Measurements from ENCODE around the gene SELP. TPM values are rescaled to one million over a fixed set of nuclear protein-coding genes. Genes with fewer than 3 reads are reported as not detected.

Gene SELP
- total and polyA plus RNA-seq, 8 donors, result 0.58 to 17.9 (median 2.5) TPM

DNA sequence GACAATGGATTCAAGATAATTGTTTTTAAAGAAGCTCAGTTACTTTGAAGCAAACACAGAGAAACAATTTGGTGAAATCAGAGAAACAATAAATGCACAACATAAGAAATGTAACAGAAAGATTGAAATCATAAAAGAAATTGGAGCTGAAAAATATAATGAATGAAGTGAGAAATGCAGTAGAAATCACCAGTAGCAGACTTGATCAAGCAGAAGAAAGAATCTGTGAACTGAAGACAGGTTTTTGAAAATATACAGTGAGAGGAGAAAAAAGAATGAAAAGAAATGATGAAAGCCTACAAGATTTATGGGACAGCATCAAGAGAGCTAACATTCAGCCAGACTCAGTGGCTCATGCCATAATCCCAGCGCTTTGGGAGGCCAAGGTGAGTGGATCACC is 4.2 kb upstream of the SELP start:
- H3K27ac ChIP-seq, result no peak overlapping the region
- WGBS, 5 donors, result 81 to 100% (median 91%) methylated on average over 1 of the region's 1 CpG
- intact Hi-C loops (cut with DNase I; ENCODE audit: low total_unique reads), result no loop called here
- H3K9me3 ChIP-seq, result peaks cover 11 to 47% (median 42%) of the 10 kb centered on the region in 4 donors
- TF ChIP-seq CTCF (IDR thresholded peaks at IDR 0.05) (no peak), POLR2A (IDR thresholded peaks at IDR 0.05) (no peak), EP300 (IDR thresholded peaks at IDR 0.05) (no peak), POLR2AphosphoS5 (IDR thresholded peaks at IDR 0.05) (no peak)
- H3K4me3 ChIP-seq, result no peak overlapping the region
- no peaks in the 10 kb centered on the region for H3K4me1 ChIP-seq
- H3K36me3 ChIP-seq, result no peaks in the 10 kb centered on the region
- no peak for DNase-seq
- no peaks in the 10 kb centered on the region for H3K27me3 ChIP-seq

GRCh38 chr1:169631249-169631648 is 1.3 kb upstream of the SELP start:
- TF ChIP-seq CTCF (IDR thresholded peaks at IDR 0.05) (no peak), EP300 (IDR thresholded peaks at IDR 0.05) (no peak), POLR2AphosphoS5 (IDR thresholded peaks at IDR 0.05) (no peak), POLR2A (IDR thresholded peaks at IDR 0.05) (no peak)
- no peaks in the 10 kb centered on the region for H3K4me1 ChIP-seq
- no peak overlapping the region for H3K27ac ChIP-seq
- no peaks in the 10 kb centered on the region for H3K27me3 ChIP-seq
- H3K4me3 ChIP-seq, result no peak overlapping the region
- no peaks in the 10 kb centered on the region for H3K36me3 ChIP-seq
- 78 to 86% (median 81%) methylated on average over 3 of the region's 3 CpGs for WGBS, 5 donors
- H3K9me3 ChIP-seq, result peaks cover 11 to 35% (median 33%) of the 10 kb centered on the region in 4 donors
- DNase-seq, result no peak
- intact Hi-C loops (cut with DNase I; ENCODE audit: low total_unique reads), result no loop called here

- Histone ChIP-seq H3K27ac (no peak overlapping the region), H3K27me3 (no peaks in the 10 kb centered on the region), H3K36me3 (no peaks in the 10 kb centered on the region), H3K4me1 (no peaks in the 10 kb centered on the region), H3K4me3 (no peak overlapping the region), H3K9me3 (no peaks in the 10 kb centered on the region)
- intact Hi-C loops (cut with DNase I; ENCODE audit: low total_unique reads), result no loop called here
- 48 to 72% (median 64%) methylated on average over 2 of the region's 2 CpGs for WGBS, 5 donors
- TF ChIP-seq EP300 (IDR thresholded peaks at IDR 0.05) (no peak), POLR2A (IDR thresholded peaks at IDR 0.05) (no peak), CTCF (IDR thresholded peaks at IDR 0.05) (no peak), POLR2AphosphoS5 (IDR thresholded peaks at IDR 0.05) (no peak)
- no peak for DNase-seq
Observed at GRCh38 chr1:169624912-169625311, 5.0 kb downstream of the SELP start.

DNA sequence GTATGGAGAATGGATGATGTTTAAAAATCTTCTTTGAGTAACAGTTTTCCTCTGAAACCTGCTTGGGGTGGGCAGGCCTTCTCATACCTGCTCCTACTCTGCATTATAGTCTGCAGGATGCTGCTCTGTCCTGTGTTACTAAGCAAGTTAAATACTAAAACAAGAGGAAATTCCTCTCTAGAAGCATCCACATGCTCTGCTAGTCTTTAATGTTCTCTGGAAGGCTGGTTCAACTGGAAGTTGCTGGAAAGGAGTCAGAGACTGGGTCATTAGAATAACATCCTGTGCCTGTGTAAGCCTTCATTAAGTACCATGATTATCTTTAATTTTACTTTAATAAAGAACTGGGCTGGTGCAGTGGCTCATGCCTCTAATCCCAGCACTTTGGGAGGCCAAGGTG is 5.8 kb downstream of the SELP start:
- no peak for DNase-seq
- intact Hi-C loops (cut with DNase I; ENCODE audit: low total_unique reads), result no loop called here
- Histone ChIP-seq H3K27me3 (no peaks in the 10 kb centered on the region), H3K27ac (no peak overlapping the region), H3K4me1 (no peaks in the 10 kb centered on the region), H3K9me3 (no peaks in the 10 kb centered on the region), H3K36me3 (no peaks in the 10 kb centered on the region), H3K4me3 (no peak overlapping the region)
- TF ChIP-seq POLR2AphosphoS5 (IDR thresholded peaks at IDR 0.05) (no peak), EP300 (IDR thresholded peaks at IDR 0.05) (no peak), CTCF (IDR thresholded peaks at IDR 0.05) (no peak), POLR2A (IDR thresholded peaks at IDR 0.05) (no peak)

Data from stomach (tissue), 9 donors.